ENCODE results near the gene DEFB132. TPM values are rescaled to one million over a fixed set of nuclear protein-coding genes. Genes with fewer than 3 reads are reported as not detected.
"Not testable (repeated sequence)": the region's sequence is repeated elsewhere in the genome, so short reads cannot be mapped to it uniquely, and the experiment has no call there.

The DEFB132 gene
- total RNA-seq, 4 donors from 2014 or later, result not detected

DNA sequence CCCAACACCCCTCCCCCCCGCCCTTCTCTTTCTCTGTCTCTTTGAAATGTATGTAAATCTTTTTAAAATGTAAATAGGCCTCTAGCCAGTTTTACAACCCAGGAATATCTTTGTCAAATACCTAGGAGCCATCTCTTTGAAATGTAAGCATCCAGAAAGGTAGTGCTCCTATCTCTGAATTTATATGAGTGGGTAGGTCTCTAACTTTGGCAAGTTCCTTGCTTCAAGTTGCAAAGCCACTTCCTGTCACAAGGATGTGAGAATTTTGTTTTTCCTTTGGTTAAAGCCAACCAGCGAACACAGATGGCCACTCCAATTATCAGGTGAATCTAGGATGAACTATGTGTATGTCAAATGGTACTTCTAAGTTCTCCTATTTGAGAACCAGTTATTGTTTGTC lies 6.2 kb upstream of the DEFB132 start:
- Histone ChIP-seq H3K4me1 (no peaks in the 10 kb centered on the region), H3K27me3 (peaks cover 0 to 32% (median 0%) of the 10 kb centered on the region in 4 donors), H3K27ac (no peak overlapping the region), H3K4me3 (no peak overlapping the region), H3K36me3 (no peaks in the 10 kb centered on the region), H3K9me3 (no peaks in the 10 kb centered on the region)
- no peak for TF ChIP-seq POLR2A (IDR thresholded peaks at IDR 0.05)
- TF ChIP-seq, protein P1, sequence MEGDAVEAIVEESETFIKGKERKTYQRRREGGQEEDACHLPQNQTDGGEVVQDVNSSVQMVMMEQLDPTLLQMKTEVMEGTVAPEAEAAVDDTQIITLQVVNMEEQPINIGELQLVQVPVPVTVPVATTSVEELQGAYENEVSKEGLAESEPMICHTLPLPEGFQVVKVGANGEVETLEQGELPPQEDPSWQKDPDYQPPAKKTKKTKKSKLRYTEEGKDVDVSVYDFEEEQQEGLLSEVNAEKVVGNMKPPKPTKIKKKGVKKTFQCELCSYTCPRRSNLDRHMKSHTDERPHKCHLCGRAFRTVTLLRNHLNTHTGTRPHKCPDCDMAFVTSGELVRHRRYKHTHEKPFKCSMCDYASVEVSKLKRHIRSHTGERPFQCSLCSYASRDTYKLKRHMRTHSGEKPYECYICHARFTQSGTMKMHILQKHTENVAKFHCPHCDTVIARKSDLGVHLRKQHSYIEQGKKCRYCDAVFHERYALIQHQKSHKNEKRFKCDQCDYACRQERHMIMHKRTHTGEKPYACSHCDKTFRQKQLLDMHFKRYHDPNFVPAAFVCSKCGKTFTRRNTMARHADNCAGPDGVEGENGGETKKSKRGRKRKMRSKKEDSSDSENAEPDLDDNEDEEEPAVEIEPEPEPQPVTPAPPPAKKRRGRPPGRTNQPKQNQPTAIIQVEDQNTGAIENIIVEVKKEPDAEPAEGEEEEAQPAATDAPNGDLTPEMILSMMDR (IDR thresholded peaks at IDR 0.05), result no peak
- no peak for DNase-seq
- WGBS, 2 donors, result 39 to 41% methylated on average over 2 of the region's 2 CpGs
- intact Hi-C loops (cut with DNase I), result no loop called here

DNA sequence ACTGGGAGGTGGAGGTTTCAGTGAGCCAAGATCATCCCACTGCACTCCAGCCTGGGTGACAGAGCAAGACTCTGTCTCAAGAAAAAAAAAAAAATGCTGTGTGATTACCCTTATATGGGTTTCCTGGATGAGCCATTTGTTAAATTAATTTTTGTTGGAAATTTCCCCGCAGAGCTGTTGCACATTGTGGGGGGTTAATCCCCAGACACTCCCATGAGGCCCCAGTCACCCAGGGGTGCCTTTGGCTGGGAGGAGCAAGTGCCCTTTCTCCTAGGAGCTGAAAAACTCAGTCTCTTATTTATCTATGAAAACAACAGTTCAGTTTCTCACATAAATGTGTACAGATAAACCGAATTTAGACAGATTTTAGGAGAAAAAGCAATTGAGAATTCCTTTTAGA lies 4.7 kb upstream of the DEFB132 start:
- Histone ChIP-seq H3K36me3 (no peaks in the 10 kb centered on the region), H3K27me3 (peaks cover 0 to 39% (median 0%) of the 10 kb centered on the region in 4 donors), H3K4me3 (no peak overlapping the region), H3K9me3 (no peaks in the 10 kb centered on the region), H3K4me1 (no peaks in the 10 kb centered on the region), H3K27ac (no peak overlapping the region)
- intact Hi-C loops (cut with DNase I), result no loop called here
- 72 to 86% methylated on average over 2 of the region's 2 CpGs for WGBS, 2 donors
- no peak for DNase-seq
- TF ChIP-seq POLR2A (IDR thresholded peaks at IDR 0.05), result no peak
- TF ChIP-seq, protein P1 (IDR thresholded peaks at IDR 0.05), result no peak

DNA sequence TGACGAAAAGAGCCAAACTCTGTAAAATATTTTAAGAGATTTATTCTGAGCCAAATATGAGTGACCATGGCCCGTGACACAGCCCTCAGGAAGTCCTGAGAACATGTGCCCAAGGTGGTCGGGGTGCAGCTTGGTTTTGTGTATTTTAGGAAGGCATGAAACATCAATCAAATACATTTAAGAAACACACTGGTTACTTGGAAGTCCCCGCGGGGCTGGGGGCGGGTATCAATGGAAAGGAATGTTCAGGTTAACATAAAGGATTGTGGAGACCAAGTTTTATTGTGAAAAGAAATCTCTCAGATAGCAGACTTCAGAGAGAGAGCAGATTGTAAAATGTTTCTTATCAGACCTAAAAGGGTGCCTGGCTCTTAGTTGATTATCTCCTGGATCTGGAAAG lies 4.1 kb upstream of the DEFB132 start:
- H3K4me3 ChIP-seq; intact Hi-C loops (cut with DNase I); H3K27ac ChIP-seq; H3K4me1 ChIP-seq; H3K9me3 ChIP-seq; DNase-seq; H3K36me3 ChIP-seq: not testable (repeated sequence)
- WGBS, 2 donors, result 27 to 37% methylated on average over 5 to 6 of the region's 6 CpGs
- H3K27me3 ChIP-seq, result peaks cover 0 to 43% (median 0%) of the 10 kb centered on the region in 4 donors

DNA sequence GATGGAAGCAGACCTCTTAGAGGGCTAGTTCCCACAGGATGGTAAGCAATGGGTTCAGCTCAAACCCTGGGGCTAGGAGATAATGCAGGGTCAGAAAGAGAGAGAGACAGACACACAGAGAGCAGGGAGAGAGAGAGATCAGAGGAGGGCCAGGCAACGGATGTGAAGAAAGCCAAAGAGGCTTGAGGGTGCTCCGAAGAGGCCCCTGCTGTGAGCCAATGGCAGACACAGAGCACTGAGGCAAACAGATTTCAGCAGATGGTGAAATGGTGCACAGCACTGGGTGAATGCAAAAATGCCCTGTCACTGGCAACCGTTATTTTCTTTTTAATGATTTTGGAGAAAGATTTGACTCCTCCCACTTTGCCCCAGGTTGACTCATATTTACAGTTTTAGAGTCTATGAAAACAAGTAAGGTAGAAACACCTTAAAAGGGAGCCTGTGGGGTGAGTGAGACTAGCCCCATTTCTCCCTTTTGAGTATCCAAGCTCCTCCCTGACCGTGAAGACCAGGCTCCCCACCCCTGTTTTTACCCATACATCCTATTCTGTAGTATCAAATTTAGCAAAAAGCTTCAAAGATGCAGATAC lies 840 bp downstream of the DEFB132 start:
- intact Hi-C loops (cut with DNase I), result no loop called here
- Histone ChIP-seq H3K4me1 (no peaks in the 10 kb centered on the region), H3K36me3 (no peaks in the 10 kb centered on the region), H3K4me3 (no peak overlapping the region), H3K27ac (no peak overlapping the region), H3K27me3 (peaks cover 0 to 16% (median 0%) of the 10 kb centered on the region in 4 donors), H3K9me3 (no peaks in the 10 kb centered on the region)
- WGBS, 2 donors, result 55 to 63% methylated on average over 4 of the region's 4 CpGs
- no peak for TF ChIP-seq POLR2A (IDR thresholded peaks at IDR 0.05)
- TF ChIP-seq, protein P1 (IDR thresholded peaks at IDR 0.05), result no peak
- DNase-seq, result no peak

DNA sequence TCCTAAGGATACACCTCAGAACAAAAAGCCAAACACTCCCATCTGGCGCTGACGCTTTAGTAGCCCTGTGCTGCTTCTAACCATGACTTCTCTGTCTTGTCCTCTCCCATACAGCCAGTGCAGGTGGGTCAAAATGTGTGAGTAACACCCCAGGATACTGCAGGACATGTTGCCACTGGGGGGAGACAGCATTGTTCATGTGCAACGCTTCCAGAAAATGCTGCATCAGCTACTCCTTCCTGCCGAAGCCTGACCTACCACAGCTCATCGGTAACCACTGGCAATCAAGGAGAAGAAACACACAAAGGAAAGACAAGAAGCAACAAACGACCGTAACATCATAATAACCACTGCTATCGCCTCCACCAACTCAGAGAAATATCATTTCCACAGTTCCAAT lies 1.4 kb downstream of the DEFB132 start:
- Histone ChIP-seq H3K4me1 (no peaks in the 10 kb centered on the region), H3K4me3 (no peak overlapping the region), H3K9me3 (no peaks in the 10 kb centered on the region), H3K27me3 (peaks cover 0 to 18% (median 0%) of the 10 kb centered on the region in 4 donors), H3K36me3 (no peaks in the 10 kb centered on the region), H3K27ac (no peak overlapping the region)
- 50 to 57% methylated on average over 8 of the region's 8 CpGs for WGBS, 2 donors
- no peak for DNase-seq
- intact Hi-C loops (cut with DNase I), result no loop called here
- TF ChIP-seq, protein P1 (IDR thresholded peaks at IDR 0.05), result peak in 1 of 6 experiments; percentile 5
- no peak for TF ChIP-seq POLR2A (IDR thresholded peaks at IDR 0.05)

DNA sequence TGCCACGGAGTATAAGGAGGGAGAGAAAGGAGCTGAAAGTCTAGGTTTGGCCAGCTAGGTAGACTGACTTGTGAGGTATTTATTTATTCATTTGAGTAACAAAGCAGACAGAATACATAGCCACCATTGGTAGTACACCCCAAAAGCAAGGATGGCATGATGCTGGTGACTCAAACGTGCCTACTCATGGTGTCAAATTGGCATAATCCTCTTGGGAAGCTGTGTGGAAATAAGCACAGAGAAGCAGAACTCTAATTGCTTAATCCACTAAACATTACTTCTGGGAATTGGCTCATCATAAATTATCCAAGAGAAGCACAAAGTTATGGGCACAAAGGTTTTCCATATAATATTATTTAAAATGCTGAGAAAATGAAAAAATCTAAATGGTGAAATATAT lies 2.5 kb downstream of the DEFB132 start:
- 54 to 70% methylated on average over 1 to 2 of the region's 2 CpGs for WGBS, 2 donors
- H3K27ac ChIP-seq, result no peak overlapping the region
- no peaks in the 10 kb centered on the region for H3K9me3 ChIP-seq
- peaks cover 0 to 18% (median 0%) of the 10 kb centered on the region in 4 donors for H3K27me3 ChIP-seq
- no peak overlapping the region for H3K4me3 ChIP-seq
- TF ChIP-seq POLR2A (IDR thresholded peaks at IDR 0.05), result no peak
- TF ChIP-seq, protein P1 (IDR thresholded peaks at IDR 0.05), result no peak
- intact Hi-C loops (cut with DNase I), result loop anchor here (10.0 kb wide), 1 partner anchor 45 kb away; no protein-coding TSS in a partner anchor
- H3K36me3 ChIP-seq, result no peaks in the 10 kb centered on the region
- no peak for DNase-seq
- H3K4me1 ChIP-seq, result no peaks in the 10 kb centered on the region

Data from esophagus squamous epithelium (tissue), 5 donors.